Epithelial cell of prostate (primary cell): ENCODE results near the gene MB21D2.
"Not testable (repeated sequence)": the region's sequence is repeated elsewhere in the genome, so short reads cannot be mapped to it uniquely, and the experiment has no call there.

Experiments used
- DNase-seq: peaks from one replicate; pipeline ENCODE4 v3.0.0-alpha.2; 2011; ENCODE audit warnings: low read depth, low spot score
- H3K27ac ChIP-seq: fragments of 450-650 bp; 2 replicates; pipeline ENCODE4 v1.5.1; 2017; ENCODE audit warnings: mild to moderate bottlenecking

MB21D2 gene

GRCh38 chr3:192817506-192817905, 100.2 kb downstream of the MB21D2 start:
- H3K27ac ChIP-seq = no peak overlapping the region
- no peak for DNase-seq

DNA sequence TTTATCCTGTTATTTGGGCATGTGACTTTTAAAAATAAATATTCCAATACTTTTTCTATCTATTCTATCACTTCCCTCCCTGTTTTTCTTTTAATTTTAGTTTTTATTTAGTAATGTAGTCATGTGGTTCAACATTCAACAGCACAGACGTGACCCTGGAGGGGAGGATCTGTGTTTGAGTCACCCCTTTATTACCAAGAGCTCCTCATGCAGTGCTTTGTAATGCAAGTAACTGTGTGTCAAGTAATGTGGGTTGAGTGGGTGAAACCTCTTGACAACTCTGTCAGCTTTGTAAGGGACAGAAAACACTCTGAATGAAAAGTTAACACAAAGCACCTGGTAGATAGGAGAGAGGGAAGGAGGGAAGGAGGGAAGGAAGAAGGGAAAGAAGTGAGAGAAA, 100.6 kb downstream of the MB21D2 start:
- peak; percentile 55 for DNase-seq

DNA sequence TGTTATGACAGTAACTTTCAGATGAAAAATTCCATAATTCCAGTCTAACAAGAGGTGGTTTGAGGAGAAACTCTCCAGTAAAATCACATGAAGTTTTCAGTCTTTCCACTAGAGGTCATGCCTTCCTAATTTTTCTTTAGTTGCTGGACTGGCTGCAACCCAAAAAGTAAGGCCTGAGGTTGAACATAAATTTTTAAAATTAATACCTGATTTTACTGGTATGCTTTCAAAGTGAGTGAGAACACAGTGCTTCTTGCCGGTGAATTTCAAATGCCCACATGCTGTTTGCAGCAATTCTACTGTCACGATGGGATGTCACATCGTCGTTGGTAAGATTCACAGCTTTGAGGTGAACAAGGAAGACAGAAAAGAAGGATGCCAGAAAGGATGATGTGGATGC, 101.3 kb downstream of the MB21D2 start:
- no peak for DNase-seq
- H3K27ac ChIP-seq = no peak overlapping the region

More for the DNA sequence above, 100.6 kb downstream of the MB21D2 start:
- no peak overlapping the region for H3K27ac ChIP-seq

DNA sequence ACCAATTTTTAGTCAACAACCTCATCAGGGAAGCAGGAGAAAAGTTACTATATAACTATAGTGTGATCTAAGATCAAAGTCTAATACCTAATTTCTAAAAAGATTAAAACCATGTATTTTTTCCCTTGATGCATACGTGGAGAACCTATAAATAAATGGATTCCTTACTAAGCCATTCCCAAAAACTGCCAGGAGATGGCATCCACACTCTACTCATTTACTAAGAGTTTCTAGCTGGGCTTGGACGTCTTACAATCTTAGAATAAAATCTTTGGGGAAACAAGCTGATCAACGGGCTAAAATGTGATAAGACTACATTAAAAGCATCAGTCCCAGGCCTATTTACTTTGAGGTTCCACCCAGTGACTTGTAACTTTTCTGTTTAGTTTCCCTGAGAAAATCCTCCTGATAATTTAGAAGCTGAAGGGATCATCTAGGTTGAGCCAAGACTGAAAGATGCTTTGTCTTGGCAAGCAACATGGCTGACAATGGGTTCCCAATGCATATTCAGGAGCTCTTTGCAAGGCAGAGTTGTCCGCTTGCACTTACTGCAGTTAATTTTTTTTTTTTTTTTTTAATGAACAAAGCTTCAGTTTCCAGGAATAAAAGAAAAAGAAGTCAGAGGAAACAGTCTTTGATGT, 104.8 kb downstream of the MB21D2 start:
- no peak overlapping the region for H3K27ac ChIP-seq
- DNase-seq = no peak

DNA sequence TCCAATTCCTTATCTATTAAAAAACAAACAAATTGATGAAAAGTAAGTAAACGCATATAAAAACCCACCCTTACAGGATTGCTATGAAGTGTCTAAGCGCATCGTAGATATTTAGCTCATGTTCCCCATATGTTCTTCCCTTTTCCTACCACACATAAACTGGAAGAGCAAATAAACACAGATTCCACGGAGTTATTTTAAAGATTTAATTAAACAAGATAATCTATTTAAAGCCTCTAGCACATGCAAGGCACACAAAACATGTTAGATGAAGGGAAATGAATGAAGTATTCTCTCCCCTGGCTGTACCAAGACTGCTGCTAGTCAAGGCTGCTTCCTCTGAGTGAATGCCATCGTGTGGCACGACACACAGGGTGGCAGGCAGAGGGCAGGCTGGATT, 111.9 kb downstream of the MB21D2 start:
- no peak for DNase-seq
- no peak overlapping the region for H3K27ac ChIP-seq

- no peak for DNase-seq
- no peak overlapping the region for H3K27ac ChIP-seq
These were observed 113.2 kb downstream of the MB21D2 start for GRCh38 chr3:192804502-192804901.

DNA sequence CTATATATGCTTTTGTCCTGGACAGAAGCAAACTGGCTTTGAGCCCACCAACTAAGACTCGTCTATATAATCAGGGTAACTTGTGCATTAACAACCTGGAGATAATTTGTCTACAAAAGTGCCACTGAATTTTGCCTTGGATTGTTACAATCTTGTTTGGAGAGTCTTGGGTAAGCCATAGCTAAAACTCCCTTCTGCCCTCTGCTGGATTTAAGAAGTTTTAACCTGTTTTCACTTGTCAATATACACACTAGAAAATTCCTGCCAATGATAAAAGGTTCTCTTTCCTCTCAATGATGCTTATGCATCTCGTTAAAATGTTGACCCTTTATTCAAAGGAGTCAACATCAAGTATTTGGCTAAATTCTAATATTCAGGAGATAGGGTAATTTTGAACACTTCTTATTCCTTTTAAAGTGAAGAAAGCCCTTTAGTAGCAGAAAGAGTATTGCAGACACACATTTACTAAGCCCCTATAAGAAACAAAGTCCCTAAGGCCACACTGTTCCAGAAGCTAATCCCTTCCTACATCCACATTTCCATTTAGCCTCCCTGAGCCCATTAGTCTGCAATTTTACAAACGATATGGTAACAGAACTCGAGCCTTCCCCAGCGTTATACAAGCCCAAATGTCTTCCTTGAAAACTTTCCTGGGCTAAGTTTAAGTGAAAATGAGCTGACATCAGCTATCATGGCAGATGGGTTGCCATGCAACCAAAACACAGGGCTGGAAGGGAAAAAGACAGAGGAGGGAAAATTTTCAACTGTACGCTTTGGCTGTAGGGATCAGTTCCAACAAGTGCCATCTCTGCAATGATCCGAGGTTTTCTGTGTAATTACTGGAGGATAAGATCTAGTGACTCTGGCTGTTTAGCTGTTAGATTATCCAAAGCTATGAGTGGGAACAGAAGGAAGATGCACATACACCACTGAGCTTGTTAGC, 114.4 kb downstream of the MB21D2 start:
- DNase-seq = no peak
- no peak overlapping the region for H3K27ac ChIP-seq

DNA sequence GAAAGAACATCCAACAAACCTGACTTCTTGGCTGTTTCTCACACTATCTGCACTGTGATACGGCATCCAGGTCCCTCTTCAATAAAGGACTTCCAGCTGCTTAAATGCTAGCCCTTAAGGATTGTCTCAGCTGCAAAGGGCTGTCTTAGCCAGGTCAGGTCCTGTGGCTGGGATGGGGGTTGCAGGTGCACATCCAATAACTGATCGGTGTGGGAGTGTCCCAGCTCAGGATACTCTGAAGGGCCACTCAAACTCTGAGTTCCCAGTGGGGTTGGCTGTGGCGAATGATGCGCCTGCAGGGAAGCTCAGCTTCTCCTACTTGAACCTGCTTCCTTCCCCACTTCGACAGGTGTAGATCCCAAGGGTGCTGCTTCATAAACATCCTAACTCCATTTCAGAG, 115.7 kb downstream of the MB21D2 start:
- DNase-seq = no peak
- no peak overlapping the region for H3K27ac ChIP-seq

DNA sequence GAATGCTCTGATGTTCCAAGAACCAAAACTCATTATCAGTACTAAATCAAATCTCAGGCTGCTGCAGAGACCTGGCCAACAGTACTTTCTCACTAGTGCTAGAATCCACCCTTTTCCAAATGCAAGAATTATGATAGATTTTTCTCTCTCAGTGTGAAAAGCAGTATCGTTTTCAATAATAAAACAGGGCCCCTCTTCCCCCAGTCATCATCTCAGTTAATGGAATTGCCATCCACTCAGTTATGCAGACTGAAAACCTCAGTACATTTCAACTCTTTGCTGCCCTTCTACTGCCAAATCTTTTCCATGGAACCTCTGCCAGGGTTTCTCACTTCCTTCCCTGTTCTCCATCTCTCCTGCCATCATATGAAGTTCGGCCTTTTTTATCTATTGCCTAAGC, 117.9 kb downstream of the MB21D2 start:
- no peak for DNase-seq
- H3K27ac ChIP-seq = no peak overlapping the region

DNA sequence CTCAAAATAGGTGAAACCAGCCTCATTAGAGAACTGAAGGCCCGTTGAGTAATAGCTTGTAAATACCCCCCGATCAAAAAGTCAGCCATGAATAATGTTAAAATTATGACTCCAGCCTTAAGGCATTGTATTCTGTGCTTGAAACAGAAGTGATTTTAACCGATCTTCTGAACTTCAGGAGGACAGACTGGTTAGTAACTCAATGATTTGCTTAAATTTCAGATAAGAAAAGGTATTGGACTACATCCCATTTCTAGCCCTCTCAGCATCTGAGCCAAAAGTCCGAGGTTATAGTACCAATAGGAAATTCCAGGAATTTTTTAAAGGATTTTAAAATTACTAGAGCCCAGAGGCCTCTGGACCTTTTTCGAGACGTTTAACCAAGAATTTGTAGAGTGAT, 122.6 kb downstream of the MB21D2 start:
- no peak for DNase-seq
- no peak overlapping the region for H3K27ac ChIP-seq

- DNase-seq = no peak
- no peak overlapping the region for H3K27ac ChIP-seq
These were observed 123.4 kb downstream of the MB21D2 start for GRCh38 chr3:192794216-192794615.

DNA sequence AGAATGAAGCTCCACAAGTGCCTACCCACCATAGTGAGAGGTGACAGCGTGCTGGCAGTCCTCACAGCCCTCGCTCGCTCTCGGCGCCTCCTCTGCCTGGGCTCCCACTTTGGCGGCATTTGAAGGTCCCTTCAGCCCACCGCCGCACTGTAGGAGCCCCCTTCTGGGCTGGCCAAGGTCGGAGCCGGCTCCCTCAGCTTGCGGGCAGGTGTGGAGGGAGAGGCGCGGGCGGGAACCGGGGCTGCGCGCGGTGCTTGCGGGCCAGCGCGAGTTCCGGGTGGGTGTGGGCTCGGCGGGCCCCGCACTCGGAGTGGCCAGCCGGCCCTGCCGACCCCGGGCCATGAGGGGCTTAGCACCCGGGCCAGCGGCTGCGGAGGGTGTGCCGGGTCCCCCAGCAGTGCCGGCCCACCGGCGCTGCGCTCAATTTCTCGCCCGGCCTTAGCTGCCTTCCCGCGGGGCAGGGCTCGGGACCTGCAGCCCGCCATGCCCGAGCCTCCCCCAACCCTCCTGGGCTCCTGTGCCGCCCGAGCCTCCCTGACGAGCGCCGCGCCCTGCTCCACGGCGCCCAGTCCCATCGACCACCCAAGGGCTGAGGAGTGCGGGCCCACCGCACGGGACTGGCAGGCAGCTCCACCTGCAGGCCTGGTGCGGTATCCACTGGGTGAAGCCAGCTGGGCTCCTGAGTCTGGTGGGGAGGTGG, 128.7 kb downstream of the MB21D2 start:
- not testable (repeated sequence) for H3K27ac ChIP-seq, DNase-seq

DNA sequence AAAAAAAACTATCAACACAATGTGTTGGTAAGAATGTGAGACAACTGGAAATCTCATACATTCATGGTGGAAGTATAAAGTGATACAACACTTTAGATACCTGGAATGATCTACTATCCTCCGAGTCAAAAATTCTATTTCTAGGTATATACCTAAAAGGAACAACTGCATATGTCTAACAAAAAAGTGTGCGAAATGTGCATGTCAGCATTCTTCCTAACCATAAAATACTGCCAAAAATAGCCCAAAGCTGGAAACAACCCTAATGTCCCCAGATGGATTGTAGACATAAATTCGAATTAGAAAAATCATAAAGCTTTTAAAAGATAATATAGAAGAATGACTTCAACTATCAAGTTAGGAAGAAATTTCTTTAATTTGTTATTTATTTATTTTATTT, 139.1 kb downstream of the MB21D2 start:
- no peak for DNase-seq
- no peak overlapping the region for H3K27ac ChIP-seq

GRCh38 chr3:192774341-192774740, 143.3 kb downstream of the MB21D2 start:
- DNase-seq = not testable (repeated sequence)

DNA sequence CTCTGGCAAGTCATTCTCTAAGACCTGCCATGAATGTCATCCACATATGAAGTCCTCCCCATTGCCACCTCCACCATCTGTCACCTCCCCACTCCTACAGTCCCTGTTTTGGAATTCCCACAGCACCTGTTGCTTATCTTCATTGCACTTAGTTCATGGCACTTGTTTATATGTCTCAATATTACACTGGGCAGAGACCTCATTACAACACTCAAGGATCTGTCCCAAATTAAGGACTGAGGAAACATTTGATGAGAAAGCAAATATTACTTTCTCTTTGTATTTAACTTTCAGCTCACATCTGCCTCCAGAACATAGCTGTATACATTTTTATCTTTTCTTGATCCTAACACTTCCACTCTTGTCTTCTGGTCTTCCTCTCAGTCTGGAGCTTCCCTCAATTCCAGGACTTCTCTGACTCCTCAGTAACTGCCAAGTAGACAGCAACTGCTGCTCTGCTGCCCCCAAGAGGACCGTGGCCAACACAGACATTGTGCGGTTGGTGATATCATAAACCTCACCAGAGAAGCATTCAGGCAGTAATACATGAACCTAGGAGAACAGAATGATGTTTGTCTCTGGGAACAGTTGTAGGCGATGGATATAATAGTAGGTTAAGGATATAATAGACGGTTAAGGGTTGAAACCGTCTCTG, 145.3 kb downstream of the MB21D2 start:
- DNase-seq = peak; percentile 8

More at GRCh38 chr3:192774341-192774740, 143.3 kb downstream of the MB21D2 start:
- H3K27ac ChIP-seq = not testable (repeated sequence)

DNA sequence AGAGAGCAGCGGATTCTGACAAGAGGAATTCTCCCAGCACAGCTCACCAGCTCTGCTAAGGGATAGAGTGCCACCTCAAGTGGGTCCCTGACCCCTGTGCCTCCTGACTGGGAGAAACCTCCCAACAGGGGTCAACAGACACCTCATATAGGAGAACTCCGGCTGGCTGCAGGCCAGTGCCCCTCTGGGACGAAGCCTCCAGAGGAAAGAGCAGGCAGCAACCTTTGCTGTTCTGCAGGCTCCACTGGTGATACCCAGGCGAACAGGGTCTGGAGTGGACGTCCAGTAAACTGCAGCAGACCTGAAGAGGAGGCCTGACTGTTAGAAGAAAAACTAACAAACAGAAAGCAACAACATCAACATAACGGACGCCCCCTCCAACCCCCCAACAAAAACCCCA, 159.0 kb downstream of the MB21D2 start:
- DNase-seq = no peak
- no peak overlapping the region for H3K27ac ChIP-seq

More for the DNA sequence above, 145.3 kb downstream of the MB21D2 start:
- H3K27ac ChIP-seq = no peak overlapping the region

- no peak overlapping the region for H3K27ac ChIP-seq
- DNase-seq = no peak
These were observed 166.5 kb downstream of the MB21D2 start for GRCh38 chr3:192751148-192751547.

- DNase-seq = no peak
- no peak overlapping the region for H3K27ac ChIP-seq
These were observed 167.5 kb downstream of the MB21D2 start for GRCh38 chr3:192750201-192750600.

DNA sequence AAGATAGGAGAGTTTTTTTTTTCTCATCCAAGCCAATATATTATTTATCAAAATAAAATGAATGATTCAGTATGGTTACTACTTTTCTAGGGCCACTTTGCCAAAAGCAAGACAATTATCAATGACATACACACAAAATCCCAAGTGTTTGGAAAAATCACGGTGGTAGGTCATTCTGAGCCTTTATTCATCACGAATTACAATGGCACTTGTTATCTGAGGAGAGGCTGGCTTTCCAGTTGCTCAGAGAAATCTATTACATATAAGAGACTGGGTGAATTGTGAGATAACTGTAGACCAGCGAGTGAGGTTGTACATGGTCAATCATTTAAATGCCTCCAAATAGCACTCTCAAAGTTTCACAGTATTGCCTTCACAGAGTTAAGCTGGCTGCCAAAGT, 169.9 kb downstream of the MB21D2 start:
- H3K27ac ChIP-seq = no peak overlapping the region
- no peak for DNase-seq

DNA sequence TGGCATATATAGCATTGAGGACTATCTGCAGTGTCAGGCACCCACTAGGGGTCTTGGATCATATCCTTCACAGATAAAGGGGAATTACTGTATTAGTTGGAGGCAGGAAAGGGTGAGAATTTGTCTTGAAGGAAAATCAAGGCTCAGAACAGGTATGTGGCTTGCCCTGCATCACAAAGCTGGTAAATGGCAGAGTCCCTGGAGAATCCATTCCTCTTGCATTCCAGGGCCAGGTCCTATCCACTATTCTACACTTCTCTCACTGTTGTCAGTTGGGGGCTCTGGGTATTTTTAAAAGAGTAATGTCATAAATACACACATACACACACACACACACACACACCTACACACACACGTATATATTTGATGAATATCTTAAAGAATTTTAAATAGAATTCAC, 170.5 kb downstream of the MB21D2 start:
- no peak for DNase-seq
- H3K27ac ChIP-seq = no peak overlapping the region
